NCI-H2196 (cell line): ENCODE measurements around the gene BRPF1.

Experiments used
- DNase-seq: peaks from one replicate; lab custom pipeline; 2025; ENCODE audit not compliant: unreplicated experiment; lab: John Stamatoyannopoulos, UW

Gene BRPF1

DNA sequence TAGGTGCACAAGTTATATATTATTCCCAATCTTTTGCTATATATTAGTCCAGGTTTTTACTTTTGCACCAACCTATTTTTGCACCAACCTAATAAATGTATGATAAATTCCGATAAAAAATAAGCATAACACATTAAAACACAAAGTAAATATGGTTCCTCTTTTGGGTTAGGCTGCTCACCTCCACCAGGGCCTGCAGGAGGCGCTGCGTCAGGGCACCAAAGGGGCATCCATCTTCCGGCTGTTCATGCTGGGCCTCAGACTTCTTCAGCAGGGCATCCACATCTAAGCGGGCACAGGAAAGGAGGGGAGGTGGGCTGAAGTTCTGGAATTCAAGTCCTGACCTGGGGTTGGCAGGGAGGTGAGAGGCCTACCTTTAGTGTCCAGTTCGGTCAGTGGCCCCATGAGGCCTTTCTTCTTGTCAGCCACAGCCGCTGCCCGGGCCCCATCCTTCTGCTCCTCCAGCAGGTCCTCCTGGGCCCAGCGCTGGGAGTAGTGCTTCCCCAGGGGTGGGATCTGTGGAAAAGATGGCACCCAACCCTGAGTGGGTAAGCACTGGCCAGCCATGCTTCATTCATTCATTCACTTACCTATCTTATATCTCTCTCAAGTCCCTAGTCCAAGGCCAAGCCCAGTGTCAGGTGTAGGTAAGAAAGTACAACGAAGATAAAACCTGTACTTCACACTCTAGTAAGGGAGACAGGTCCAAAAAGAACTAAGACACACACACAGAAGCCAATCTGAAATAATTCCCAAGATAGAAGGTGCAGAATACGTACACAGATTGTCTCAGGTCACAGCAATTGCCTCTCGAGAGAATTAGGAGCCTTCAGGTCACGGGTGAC is 55.5 kb downstream of the BRPF1 start:
- no peak for DNase-seq

DNA sequence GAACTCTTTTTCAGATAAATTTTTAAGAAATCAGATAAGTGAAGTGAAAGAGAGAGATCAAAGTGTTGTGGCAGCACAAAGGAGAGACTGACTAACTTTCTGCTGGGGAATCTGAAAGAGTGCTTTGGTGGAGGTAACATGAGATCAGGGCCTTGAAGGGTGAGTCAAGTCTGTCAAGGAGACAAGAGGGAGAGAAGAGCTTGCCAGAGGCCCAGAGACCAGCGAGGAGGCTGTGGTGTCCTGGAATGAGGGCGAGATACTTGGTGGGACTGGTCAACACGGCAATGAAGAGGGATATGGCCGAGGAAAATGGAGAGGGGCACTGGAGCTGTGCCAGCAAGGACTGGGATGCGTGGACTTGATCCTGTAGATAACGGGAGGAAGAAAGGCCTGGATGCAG is 56.2 kb downstream of the BRPF1 start:
- DNase-seq, result no peak

DNA sequence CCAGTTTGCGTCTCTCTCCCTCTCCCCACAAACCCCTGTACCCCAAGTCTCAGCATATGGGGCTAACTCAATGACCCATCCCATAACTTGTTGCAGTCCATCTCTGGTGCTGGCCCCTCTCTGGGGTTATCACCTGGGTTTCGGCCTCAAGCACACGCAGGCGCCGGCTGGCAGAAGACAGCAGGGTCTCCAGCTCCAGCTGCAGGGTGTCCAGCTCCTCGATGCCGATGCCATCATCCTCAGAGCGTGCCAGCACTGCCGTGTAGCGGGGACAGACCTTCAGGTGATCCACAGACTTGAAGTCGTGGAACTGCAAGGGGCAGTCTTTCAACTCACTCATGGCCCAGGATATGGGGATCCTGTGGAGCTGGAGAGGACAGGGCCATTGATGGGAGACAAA is 59.6 kb downstream of the BRPF1 start:
- DNase-seq, result no peak

DNA sequence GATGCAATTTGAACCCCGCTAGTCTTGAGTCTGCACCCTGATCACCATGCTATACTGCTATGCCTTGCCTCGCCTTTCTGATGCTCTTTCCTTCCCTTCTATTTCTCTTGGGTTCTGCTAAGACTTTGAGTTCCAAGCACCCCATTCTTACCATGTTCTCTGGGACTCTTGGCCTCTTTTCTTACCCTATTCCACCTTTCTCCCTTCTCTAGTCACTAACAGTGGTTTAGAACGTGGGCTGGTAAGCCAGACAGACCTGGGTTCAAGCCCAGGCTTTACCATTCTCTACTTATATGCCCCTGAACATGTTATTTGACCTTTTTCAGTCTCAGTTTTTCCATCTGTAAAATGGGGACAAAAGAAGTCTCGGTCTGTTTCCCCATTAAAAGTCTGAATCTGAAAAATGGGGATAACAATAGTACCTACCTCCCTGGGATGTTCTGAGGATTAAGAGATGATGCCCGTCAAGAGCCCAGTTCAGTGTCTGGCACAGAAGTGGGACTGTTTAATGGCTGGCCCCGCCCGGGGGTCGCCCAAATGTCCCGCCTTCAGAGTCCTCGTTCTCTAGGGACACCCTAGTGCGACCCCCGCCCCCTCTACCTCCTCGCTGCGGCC is 60.4 kb downstream of the BRPF1 start:
- DNase-seq, result no peak

DNA sequence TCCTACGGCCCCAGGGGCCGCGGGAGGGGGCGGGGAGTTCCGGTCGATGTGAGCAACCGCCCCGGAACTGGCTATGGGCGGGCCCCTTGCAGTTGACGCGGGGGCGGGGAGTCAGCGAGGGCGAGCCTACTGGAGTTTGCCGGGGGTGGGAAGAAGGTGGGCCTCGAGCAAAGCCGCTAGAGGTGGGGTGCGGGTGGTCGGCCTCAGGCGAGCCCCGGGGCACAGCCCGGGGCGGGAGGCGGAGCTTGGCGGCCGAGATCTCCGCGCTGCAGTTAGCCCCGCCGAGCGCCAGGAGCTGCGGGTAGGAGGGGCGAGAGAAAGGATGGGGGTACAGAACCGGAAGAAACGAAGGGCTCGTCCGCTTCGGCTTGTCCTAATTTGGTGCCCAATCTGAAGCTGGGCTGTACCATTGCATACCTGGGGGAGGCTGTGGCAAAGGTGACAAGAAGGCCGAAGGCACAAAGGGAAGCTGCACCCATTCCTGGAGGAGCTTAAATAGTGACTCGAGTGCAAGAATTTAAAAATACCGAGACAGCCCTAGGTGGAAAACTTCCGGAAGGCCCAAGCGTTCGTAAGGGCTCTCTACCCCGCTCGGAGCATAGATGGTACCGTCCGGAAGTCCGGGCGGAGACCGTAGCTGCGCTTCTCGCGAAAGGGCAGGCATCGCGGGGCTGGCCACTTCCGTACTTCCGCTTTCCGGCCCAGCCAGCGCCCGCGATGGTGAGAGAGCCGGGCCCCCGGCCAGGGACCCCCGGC is 61.0 kb downstream of the BRPF1 start, which contains the start of the genes ARPC4 and TADA3:
Gene ARPC4, plus strand, starts transcription at position 678 of the 756 bp plus-strand sequence. Its CDS starts 40 bp downstream, at position 718.
Gene TADA3, minus strand, starts transcription at position 69 of the 756 bp plus-strand sequence. CDS start 1,007 bp downstream, outside the sequence.
- DNase-seq, result peak; percentile 77

DNA sequence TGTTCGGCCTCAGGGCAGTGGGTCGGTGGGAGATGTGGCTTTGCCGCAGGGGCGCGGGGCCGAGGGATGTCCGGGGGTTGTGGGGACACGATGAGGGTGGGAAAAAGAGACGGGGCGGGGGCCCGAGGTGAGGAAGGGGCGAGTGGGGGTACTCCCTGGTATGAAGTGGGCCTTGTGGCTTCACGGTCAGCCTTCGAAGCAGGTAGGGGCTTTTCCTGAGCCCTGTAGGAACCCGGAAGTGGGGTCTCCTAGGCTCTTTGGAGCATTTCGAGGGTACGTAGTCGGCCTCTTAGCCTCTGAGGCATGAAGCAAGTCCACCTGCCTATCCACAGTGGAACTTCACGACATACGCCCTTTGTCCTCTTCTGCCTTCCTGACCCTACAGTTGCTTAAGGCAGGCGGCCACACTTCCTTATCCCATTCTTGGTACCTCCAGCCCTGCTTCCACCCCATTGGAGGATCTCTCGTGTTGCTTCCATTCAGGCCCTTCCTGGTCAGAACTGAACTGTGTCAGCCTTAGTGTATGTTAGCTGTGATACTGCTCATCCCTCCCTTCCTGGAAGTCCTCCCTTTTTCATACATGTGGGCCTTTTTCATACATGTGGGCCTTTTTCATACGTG is 61.7 kb downstream of the BRPF1 start:
- DNase-seq, result no peak

DNA sequence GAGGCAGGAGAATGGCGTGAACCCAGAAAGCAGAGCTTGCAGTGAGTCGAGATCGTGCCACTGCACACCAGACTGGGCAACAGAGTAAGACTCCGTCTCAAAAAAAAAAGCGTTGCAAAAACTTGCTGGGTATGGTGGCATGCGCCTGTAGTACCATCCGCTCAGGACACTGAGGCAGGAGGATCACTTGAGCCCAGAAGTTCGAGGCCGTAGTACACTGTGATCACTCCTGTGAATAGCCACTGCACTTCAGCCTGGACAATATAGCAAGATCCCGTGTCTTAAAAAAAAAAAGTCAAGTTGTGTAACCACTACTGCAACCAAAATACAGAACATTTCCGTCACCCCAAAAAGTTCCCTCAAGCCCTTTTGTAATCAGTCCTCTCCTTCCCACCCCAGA is 62.9 kb downstream of the BRPF1 start:
- no peak for DNase-seq

DNA sequence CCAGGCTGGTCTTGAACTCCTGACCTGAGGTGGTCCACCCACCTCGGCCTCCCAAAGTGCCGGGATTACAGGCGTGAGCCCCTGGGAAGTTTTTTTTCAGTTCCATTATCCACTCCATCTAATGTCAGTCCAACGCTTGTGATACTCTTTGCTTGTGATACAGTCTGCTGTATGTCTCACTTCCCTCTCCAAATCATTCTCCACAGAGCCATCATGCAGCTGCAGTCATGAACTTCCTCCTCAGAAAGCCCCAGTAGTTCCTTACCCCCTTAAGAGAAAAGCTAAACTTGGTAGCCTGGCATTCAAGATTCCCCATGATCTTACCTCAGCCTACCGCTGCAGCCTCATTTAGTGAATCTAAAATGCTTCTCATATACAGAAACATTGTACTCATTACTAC is 63.7 kb downstream of the BRPF1 start:
- DNase-seq, result no peak

DNA sequence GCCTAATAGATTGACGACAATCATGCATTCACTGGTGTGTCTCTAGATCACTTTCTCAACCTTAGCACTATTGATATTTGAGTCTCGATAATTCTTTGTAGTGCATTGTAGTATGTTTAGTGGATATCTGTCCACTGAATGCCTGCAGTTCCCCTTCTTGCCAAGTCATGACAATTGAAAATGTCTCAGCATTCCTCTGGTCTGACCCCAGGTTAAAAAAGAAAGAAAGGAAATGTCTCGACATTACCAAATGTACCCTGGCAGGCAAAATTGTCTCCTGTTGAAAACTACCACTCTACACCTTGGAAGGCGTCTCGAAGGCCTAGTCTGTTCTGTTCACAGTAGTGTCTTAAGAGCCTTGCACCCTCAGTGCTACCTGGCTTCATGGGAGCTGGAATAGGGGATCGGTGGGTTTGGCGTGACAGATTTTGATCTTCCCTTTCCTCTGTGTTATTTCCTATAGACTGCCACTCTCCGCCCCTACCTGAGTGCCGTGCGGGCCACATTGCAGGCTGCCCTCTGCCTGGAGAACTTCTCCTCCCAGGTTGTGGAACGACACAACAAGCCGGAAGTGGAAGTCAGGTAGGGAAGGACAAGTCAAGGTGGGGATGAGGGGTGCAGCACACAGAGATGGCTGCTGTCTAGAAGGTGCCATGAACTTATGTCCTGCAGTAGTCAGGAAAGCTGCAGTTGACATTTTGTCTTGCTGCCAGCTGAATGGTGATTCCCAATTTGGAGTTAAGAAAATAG is 65.8 kb downstream of the BRPF1 start:
- DNase-seq, result no peak
